GM19240 (cell line): ENCODE results near the gene EHHADH.
"Not testable (repeated sequence)": the region's sequence is repeated elsewhere in the genome, so short reads cannot be mapped to it uniquely, and the experiment has no call there.

Experiments used
- DNase-seq: peaks from one replicate; pipeline ENCODE4 v3.0.0; 2011; ENCODE audit warnings: low spot score; ENCODE audit not compliant: insufficient read length

Gene EHHADH

DNA sequence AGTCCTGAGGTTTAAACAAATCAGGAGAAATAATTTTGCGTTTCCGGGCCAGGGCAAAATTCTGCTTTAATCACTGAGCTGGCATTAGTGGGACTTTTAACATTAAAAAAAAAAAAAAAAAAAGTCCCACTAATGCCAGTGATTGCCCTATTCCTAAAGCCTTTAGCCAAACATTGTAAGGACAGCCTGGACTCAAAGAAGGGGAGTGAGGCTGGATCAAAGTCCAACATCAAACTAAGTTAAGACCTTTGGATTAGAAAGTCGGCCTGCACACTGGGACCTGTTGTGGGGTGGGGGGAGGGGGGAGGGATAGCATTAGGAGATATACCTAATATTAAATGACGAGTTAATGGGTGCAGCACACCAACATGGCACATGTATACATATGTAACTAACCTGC is 716 bp downstream of the EHHADH start:
- not testable (repeated sequence) for DNase-seq

DNA sequence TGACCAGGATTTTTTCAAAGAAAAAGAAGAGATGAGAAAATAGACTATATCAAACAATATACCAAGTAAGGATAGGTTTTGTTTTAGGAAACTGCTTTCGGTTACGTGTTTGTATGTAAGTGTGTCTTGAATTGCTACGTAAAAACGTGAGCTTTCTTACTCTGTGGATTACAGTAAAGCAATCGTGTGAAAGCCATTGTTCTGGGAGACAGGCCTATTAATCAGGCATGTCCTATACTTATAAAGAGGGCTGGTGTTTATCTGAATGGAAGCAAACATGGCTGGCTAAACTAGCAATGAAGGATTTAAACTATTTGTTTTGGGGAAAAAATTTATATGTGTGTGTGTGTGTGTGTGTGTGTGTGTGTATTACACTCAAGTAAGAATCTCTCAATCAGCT is 2.6 kb downstream of the EHHADH start:
- DNase-seq: no peak

GRCh38 chr3:185250653-185251052 is 3.2 kb downstream of the EHHADH start:
- no peak for DNase-seq

DNA sequence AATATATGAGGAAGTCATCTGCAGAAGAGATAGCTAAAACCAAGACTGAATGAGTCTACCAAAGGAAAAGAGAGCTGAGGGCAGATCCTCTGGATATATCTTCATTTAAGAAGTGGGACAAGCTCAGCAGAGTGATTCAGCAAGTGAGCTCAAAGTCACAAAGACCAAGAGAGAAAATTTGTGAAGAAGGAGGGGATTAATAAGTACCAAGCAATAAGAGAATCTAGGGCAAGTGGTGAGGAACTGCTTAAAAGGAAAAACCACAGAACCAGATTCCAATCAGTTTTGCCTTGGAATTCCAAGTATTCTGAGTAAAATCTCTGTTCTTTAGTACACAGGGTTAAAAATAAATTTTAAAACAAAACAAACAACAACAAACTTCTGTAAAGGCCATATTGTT is 3.6 kb downstream of the EHHADH start:
- DNase-seq: no peak

GRCh38 chr3:185242642-185243041 is 11.2 kb downstream of the EHHADH start:
- no peak for DNase-seq

DNA sequence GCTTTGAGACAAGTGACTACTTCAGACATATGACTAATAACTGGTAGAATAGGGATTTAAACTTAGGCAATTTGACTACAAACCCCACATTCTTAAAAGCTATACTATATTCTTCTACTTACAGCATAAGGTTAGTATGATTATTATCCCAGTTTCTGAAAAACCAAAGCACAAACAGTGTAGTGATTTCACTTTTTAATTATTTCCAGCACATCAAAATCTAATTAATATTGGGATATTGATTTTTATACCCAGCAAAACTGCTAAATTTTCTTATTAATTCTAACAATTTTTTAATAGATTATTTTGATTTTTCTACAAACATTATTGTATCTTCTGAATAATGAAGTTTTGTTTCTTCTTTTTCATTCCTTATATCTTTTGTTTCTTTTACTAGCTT is 16.9 kb downstream of the EHHADH start:
- DNase-seq: no peak

DNA sequence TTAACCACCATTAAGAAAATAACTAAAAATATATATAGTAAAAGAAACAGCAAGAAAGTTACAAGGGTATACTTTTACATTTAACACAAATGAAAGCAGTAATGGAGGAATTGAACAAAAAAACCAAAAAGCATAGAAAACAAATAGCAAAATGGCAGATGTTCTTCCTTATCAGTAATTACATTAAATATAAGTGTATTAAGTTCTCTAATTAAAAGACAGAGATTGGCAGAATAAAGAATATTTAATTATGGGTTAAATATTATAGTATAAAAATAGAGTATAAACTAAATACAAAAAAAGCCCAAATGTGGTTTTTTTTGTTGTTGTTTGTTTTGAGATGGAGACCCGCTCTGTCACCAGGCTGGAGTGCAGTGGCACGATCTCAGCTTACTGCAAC is 20.5 kb downstream of the EHHADH start:
- no peak for DNase-seq

GRCh38 chr3:185226526-185226925 is 27.3 kb downstream of the EHHADH start:
- not testable (repeated sequence) for DNase-seq

GRCh38 chr3:185225523-185225922 is 28.3 kb downstream of the EHHADH start:
- no peak for DNase-seq

- no peak for DNase-seq
These were observed 28.8 kb downstream of the EHHADH start for GRCh38 chr3:185225080-185225479.

GRCh38 chr3:185221203-185221602 is 32.6 kb downstream of the EHHADH start:
- no peak for DNase-seq

GRCh38 chr3:185216607-185216958 is 37.3 kb downstream of the EHHADH start:
- no peak for DNase-seq

DNA sequence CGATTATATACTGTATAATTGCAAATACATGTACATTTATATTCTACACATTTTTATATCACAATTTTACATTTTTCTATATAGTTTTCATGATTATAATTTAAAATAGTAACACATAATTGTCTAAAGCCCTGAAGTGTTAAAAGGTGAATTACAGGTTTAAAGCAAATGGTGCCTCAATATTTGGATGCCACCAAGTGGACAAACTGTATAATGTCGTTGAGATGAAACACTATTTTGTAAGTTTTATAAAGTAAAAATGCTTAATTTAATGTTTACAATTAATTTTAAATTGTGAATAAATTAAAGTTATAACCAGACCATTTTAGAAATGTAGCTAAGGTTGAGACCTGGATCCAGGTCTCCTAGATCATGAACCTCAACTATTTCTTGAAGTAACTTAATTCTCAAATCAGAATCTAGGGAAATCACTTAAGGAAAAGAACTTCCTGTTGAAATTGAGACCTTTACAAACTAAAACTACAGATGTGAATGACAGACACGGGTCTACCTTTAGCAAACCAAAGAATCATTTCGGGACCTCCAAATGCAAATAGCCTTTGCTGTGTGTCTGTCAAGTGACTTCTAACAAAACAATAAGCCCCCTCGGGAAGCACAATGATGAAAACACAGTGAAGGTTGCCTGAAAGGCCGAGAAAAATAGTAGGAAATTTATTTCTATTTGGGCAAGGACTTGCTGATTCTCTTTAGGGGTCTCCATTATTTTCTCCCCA is 37.8 kb downstream of the EHHADH start:
- no peak for DNase-seq

GRCh38 chr3:185212559-185212958 is 41.3 kb downstream of the EHHADH start:
- no peak for DNase-seq

DNA sequence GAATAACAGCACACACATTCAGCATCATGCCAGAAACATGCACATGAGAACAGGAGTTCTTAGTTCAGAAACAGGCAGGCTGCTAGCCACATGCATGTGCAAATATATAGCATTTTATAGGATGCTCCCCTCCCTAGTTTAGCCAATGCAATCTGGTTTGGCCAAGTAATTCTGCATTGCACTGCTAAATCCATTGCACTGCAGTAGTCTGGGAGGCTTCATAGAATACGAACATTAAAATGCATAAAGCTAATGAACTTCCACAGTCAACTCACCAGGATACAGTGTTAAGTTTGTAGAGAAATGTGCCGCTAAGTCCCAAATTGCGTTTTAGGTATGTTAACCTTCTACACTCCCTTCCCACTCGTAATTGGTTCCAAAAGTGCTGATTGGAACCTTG is 41.8 kb downstream of the EHHADH start:
- DNase-seq: no peak

- DNase-seq: no peak
These were observed 43.2 kb downstream of the EHHADH start for GRCh38 chr3:185210621-185211142.

DNA sequence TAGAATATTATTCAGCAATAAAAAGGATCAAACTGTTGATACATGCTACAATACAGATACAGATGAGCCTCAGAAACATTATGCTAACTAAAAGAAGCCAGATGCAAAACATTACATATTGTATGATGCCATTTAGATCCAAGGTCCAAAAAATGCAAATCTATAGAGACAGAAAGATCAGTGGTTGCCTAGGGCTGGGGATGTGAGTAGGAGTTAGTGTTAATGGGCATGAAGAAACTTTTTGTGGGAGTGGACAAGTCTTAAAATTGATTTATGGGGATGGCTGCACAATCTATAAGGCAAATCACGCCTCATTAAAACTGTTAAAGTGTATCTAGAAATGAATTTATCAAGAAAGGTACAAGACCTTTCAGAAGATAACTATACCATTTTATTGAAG is 45.0 kb downstream of the EHHADH start:
- DNase-seq: no peak

DNA sequence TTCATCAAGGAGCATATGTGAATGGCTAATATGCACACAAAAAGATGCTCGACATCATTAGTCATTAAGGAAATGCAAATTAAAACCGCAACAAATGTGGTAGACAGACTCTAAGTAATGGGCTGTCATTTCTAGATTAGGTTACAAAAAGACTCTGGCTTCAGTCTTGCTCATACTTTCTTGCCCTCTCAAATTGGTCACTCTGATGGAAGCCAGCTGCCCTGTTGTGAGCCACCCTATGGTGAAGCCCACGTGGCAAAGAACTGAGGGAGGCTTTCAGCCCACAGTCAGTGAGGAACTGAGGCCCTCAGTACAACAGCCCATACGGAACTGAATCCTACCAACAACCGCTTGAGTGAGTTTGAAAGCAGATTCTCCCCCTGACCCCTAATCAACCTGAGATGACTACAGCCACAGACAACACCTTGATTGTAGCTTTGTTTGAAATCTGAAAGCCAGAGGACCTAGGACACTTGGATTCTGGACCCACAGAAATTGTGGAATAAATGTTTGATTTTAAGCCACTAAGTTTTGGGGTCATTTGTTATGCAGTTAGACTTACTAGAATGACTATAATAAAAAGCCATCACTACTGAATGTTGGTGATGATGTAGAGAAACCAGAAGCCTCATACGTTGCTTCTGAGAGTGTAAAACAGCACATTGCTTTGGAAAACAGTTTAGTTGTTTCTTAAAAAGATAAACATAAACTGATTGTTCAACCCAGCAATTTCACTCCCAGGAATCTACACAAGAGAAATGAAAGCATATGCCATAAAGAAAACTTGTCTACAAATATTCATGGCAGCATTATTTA is 45.7 kb downstream of the EHHADH start:
- peak; percentile 15 for DNase-seq

GRCh38 chr3:185207481-185207880 is 46.4 kb downstream of the EHHADH start:
- no peak for DNase-seq

- DNase-seq: no peak
These were observed 48.0 kb downstream of the EHHADH start for GRCh38 chr3:185205865-185206264.

- no peak for DNase-seq
These were observed 49.0 kb downstream of the EHHADH start for GRCh38 chr3:185204894-185205293.

DNA sequence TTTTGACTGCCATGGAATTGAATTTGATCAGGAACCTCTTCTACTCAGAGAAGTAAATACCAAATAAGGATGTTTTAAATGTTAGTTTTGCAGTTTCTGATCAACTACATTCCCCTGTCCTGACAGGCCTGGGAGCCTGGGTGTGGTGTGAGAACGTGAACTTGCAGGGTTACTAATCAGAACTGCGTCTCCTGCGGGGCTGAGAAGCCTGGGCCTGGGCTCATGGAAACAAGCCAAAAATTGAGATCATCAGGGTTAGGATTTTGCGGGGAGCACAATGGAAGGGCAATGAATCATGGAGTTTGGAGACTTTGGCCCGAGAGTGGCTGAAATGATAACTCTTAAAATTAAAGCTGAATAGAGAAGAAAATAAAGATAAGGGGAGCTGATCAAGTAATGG is 53.2 kb downstream of the EHHADH start:
- DNase-seq: no peak

DNA sequence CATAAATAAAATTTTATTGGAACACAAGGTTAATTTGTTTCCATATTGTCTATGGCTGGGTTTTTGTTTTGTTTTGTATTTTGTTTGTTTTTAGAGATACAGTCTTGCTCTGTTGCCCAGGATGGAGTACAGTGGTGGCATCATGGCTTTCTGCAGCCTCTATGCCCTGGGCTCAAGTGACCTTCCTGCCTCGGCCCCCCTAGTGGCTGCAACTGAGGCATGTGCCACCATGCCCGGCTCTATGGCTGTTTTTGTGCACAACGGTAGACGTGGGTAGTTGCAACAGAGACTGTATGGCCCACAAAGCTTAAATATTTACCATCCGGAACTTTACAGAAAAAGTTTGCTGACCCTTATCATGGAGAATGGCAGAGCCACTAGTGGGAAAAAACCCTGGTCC is 54.2 kb downstream of the EHHADH start:
- DNase-seq: no peak
